Adrenal gland (tissue), 12 donors: ENCODE data around the gene MYO9A. TPM values are rescaled to one million over a fixed set of nuclear protein-coding genes. Genes with fewer than 3 reads are reported as not detected.

Experiments used
- DNase-seq, 7 donors: peaks; one replicate each; pipeline ENCODE4 v3.0.0-alpha.2; 2019 to 2020
- H3K27ac ChIP-seq, 5 donors: fragments of 200-600 bp; sonication (generic) in 4 of 5; 1 replicate in 3 of 5; 2 replicates in 2 of 5; pipeline versions ENCODE4 v1.5.1 to v1.8.0; 2016 to 2020; ENCODE audit warnings: mild to moderate bottlenecking in 1 of 5
- H3K27me3 ChIP-seq: fragments of 200-600 bp; 2 replicates; pipeline ENCODE4 v1.8.0; 2021
- H3K36me3 ChIP-seq, 2 donors: fragments of 200-600 bp; replicated peaks in 1 of 2; 1 replicate in 1 of 2; 2 replicates in 1 of 2; pipeline versions ENCODE4 v1.5.1 to v1.8.0; 2018 to 2022
- H3K4me1 ChIP-seq, 2 donors: fragments of 200-600 bp; replicated peaks in 1 of 2; 1 replicate in 1 of 2; 2 replicates in 1 of 2; pipeline versions ENCODE4 v1.5.1 to v1.8.0; 2018 to 2021
- H3K4me3 ChIP-seq, 4 donors: fragments of 200-600 bp; sonication (generic) in 3 of 4; one replicate each; pipeline ENCODE4 v1.5.1; 2016 to 2018
- H3K9me3 ChIP-seq, 3 donors: fragments of 200-600 bp; sonication (generic) in 1 of 3; replicated peaks in 1 of 3; 1 replicate in 2 of 3; 2 replicates in 1 of 3; pipeline versions ENCODE4 v1.5.1 to v1.8.0; 2016 to 2021
- POLR2A ChIP-seq, 2 donors: fragments of 450-650 bp; IDR thresholded peaks; one replicate each; pipeline ENCODE4 v1.6.1; 2017; ENCODE audit warnings: antibody characterized with exemption in 2 of 2, mild to moderate bottlenecking in 2 of 2, moderate library complexity in 1 of 2
- WGBS, 4 donors: extraction: QIAGEN DNeasy Blood & Tissue Kit in 2 of 4; methylation state at CpG; one replicate each; pipeline versions ENCODE4 v1.1.5 to v1.1.7; 2013 to 2017; 5-methylcytosine and 5-hydroxymethylcytosine counted together
- intact Hi-C, 2 donors: fragments of 100-400 bp; cut with DNase I; formaldehyde crosslinking; loops; one replicate each; pipeline versions ENCODE4 v1.14.1 to v1.15.0; 2022 to 2023
- polyA plus RNA-seq, 3 donors: library from polyadenylated mRNA; stranded (reverse); fragments of 200-250 nt in 2 of 3; fragments of 350-450 nt in 1 of 3; fragmentation: Illumina TruSeq in 1 of 3; extraction: RNeasy Lipid Tissue Mini Kit (QIAGEN cat#74804) in 1 of 3; gene quantifications; one replicate each; pipeline ENCODE4 v1.2.3, GENCODE V29; 2013 to 2014
- total RNA-seq, 9 donors: library from RNA; depleted of rRNA in 4 of 9; stranded (reverse); fragments of >200 nt in 4 of 9; fragments of 120-200 nt in 1 of 9; fragmentation: NEBNext Ultra II Directional in 1 of 9; extraction: Animal tissue kit (Norgen Biotek cat#: 25700) in 1 of 9; gene quantifications; one replicate each; pipeline versions ENCODE4 v1.1.0 to v1.2.4, GENCODE V29; 2013 to 2023
- TF ChIP-seq, protein P1 (sequence below), 6 experiments: fragments of 450-650 bp in 4 of 6; fragments of 200-600 bp in 2 of 6; sonication (generic) in 1 of 6; IDR thresholded peaks; 1 replicate in 5 of 6; 2 replicates in 1 of 6; pipeline versions ENCODE4 v1.5.1 to v1.8.0; 2016 to 2021; ENCODE audit warnings: antibody characterized with exemption in 6 of 6, mild to moderate bottlenecking in 2 of 6, moderate library complexity in 1 of 6
- donor health status: healthy with polysubstance abuse.
- donor health status: Bipolar disorder and iron deficiency.
- donor health status: DM: yes; HTN: yes; CAD: no.
- donor health status: DM: no; HTN: no; CAD: no.
- donor health status: DM: no; HTN: no; CAD: no.
- donor health status: DM: yes; HTN: yes; CAD: no.

Gene MYO9A
- total and polyA plus RNA-seq, 12 donors: 3.0 to 34.0 (median 19.8) TPM

DNA sequence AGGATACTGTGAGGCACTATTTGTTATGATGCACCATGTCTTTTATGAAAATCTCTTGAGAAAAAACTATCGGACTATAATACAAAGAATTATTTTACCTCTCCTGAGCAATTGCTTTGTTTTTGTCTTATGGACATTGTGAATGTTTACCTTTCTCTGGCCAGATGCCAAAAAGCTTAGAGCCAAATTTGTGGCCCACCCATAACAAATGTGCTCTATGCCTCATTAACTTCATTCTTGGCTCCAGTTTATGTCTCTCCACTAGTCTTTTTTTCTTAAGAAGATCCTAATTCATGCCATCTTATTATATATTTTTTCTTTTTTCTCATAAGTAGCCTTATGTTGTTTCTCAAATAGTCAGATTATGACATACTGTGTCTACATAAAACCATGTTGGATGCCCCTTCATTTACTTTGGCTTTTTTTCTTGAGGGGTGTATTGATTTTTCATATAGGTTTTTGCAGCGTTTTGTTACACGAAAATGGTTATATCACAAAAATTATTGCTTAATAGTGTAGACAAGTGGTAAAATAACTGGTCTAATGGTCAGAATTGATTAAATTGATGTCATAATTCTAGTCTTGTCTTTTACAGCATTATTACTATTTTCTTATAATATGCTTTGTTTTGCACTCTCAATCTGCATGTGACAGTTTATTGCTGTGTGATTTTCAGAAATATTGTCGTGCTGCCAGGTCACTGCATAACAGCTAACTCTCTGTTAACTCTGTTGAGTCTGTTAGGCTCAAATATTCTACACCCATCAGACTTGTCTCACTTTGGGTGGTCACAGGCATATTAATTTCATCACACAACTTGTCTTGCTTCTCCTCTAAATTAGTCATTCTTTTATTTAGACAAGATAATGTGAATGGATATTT, 18.5 kb upstream of the MYO9A start:
- Histone ChIP-seq H3K36me3 (no peaks in the 10 kb centered on the region), H3K4me3 (no peak overlapping the region), H3K9me3 (no peaks in the 10 kb centered on the region), H3K4me1 (no peaks in the 10 kb centered on the region), H3K27ac (no peak overlapping the region), H3K27me3 (no peaks in the 10 kb centered on the region)
- intact Hi-C loops: no loop called here
- WGBS, 4 donors: 85 to 86% (median 85%) methylated on average over 4 of the region's 4 CpGs
- TF ChIP-seq, protein P1, sequence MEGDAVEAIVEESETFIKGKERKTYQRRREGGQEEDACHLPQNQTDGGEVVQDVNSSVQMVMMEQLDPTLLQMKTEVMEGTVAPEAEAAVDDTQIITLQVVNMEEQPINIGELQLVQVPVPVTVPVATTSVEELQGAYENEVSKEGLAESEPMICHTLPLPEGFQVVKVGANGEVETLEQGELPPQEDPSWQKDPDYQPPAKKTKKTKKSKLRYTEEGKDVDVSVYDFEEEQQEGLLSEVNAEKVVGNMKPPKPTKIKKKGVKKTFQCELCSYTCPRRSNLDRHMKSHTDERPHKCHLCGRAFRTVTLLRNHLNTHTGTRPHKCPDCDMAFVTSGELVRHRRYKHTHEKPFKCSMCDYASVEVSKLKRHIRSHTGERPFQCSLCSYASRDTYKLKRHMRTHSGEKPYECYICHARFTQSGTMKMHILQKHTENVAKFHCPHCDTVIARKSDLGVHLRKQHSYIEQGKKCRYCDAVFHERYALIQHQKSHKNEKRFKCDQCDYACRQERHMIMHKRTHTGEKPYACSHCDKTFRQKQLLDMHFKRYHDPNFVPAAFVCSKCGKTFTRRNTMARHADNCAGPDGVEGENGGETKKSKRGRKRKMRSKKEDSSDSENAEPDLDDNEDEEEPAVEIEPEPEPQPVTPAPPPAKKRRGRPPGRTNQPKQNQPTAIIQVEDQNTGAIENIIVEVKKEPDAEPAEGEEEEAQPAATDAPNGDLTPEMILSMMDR (IDR thresholded peaks at IDR 0.05): no peak
- no peak for DNase-seq

DNA sequence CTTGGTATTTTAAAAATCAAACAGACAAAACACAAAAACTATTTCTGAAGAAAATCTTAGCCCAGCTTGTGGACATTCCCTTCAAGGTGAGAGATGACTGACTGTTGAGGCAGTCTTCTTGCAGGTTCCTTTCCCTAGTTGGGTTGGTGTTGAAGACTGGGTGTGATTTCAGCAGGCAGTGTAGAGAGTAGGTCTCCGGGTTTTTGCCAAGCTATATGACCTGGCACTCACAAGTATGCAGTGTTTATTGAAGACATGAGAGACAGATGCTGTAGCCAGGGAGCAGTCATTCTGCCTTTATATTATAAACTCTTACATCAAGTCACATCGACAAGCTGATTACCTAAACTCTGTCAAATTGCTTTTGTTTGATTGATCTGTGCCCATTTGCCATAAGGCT, 17.8 kb upstream of the MYO9A start:
- no peaks in the 10 kb centered on the region for H3K27me3 ChIP-seq
- H3K27ac ChIP-seq: no peak overlapping the region
- H3K36me3 ChIP-seq: no peaks in the 10 kb centered on the region
- no peaks in the 10 kb centered on the region for H3K9me3 ChIP-seq
- intact Hi-C loops: no loop called here
- DNase-seq: no peak
- no peak overlapping the region for H3K4me3 ChIP-seq
- TF ChIP-seq POLR2A (IDR thresholded peaks at IDR 0.05): no peak
- TF ChIP-seq, protein P1 (IDR thresholded peaks at IDR 0.05): no peak
- 79 to 90% (median 84%) methylated on average over 2 of the region's 2 CpGs for WGBS, 4 donors
- H3K4me1 ChIP-seq: no peaks in the 10 kb centered on the region

DNA sequence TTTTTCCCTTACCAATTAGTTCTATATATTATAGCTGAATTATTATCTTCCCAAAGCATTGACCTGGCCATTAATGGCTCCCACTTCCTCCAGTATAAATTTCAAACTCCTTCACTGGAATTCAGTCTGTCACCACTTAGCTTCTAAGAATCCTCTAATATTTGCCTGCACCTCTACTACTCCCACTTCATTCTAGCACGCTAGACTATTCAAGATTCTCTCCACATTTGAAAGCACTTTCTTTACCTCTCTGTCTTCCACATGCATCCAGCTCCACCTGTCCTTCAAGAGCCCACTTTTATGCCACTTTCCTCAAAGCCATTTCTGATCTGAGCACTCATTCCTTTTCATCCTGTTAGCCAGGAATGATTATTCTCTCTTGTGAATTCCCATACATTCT, 15.3 kb upstream of the MYO9A start:
- Histone ChIP-seq H3K4me3 (no peak overlapping the region), H3K27ac (no peak overlapping the region), H3K9me3 (no peaks in the 10 kb centered on the region), H3K36me3 (no peaks in the 10 kb centered on the region), H3K4me1 (no peaks in the 10 kb centered on the region), H3K27me3 (no peaks in the 10 kb centered on the region)
- TF ChIP-seq, protein P1 (IDR thresholded peaks at IDR 0.05): no peak
- no peak for TF ChIP-seq POLR2A (IDR thresholded peaks at IDR 0.05)
- 89 to 96% (median 92%) methylated on average over 1 of the region's 1 CpG for WGBS, 4 donors
- intact Hi-C loops: no loop called here
- DNase-seq: no peak

DNA sequence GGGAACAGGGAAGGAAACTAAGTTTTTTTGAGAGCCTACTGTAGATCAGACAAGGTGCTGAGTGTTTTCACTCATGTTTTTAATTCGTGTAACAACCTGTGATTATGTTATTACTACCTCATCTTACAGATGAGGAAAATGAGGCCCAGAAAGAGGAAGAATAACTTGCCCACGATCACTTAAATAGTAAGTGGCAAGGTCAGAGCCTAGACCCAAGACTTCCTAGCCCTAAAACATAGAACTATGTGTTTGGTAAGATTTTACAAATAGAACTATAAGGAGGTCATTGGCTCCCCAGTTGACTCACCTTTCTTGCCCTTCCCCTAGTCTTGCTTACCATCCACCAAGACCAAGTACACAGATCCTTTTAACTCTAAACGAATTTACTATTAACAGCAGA, 14.0 kb upstream of the MYO9A start:
- TF ChIP-seq, protein P1 (IDR thresholded peaks at IDR 0.05): no peak
- no peak for TF ChIP-seq POLR2A (IDR thresholded peaks at IDR 0.05)
- Histone ChIP-seq H3K4me1 (no peaks in the 10 kb centered on the region), H3K9me3 (no peaks in the 10 kb centered on the region), H3K27me3 (no peaks in the 10 kb centered on the region), H3K36me3 (no peaks in the 10 kb centered on the region), H3K27ac (no peak overlapping the region), H3K4me3 (no peak overlapping the region)
- intact Hi-C loops: no loop called here
- DNase-seq: no peak
- 72 to 81% (median 78%) methylated on average over 3 of the region's 3 CpGs for WGBS, 4 donors
